Measurements from ENCODE around the gene AQP9. TPM values are rescaled to one million over a fixed set of nuclear protein-coding genes. Genes with fewer than 3 reads are reported as not detected.
A peak's percentile ranks its signal among the peaks of the same experiment; 100 is the strongest.
"Not testable (repeated sequence)": the region's sequence is repeated elsewhere in the genome, so short reads cannot be mapped to it uniquely, and the experiment has no call there.

The AQP9 gene
- total RNA-seq, 2 donors from 2014 or later = 0.56 to 0.90 TPM

DNA sequence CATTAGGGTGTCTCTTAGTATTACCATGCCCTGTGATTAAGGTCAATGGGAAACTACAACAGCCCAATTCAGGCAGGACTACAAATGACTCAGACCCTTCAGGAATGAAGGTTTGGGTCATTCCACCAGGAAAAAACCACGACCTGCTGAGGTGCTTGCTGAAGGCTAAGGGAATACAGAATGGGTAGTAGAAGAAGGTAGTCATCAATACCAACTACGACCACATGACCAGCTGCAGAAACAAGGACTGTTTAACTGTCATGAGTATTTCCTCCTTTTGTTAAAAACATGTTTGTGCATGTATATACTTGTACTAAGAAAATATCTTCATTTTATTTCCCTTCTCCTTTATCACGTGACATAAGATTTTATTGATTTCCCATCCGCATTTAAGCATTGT lies 71.8 kb downstream of the AQP9 start:
- not testable (repeated sequence) for H3K27ac Mint-ChIP-seq, H3K9me3 Mint-ChIP-seq

DNA sequence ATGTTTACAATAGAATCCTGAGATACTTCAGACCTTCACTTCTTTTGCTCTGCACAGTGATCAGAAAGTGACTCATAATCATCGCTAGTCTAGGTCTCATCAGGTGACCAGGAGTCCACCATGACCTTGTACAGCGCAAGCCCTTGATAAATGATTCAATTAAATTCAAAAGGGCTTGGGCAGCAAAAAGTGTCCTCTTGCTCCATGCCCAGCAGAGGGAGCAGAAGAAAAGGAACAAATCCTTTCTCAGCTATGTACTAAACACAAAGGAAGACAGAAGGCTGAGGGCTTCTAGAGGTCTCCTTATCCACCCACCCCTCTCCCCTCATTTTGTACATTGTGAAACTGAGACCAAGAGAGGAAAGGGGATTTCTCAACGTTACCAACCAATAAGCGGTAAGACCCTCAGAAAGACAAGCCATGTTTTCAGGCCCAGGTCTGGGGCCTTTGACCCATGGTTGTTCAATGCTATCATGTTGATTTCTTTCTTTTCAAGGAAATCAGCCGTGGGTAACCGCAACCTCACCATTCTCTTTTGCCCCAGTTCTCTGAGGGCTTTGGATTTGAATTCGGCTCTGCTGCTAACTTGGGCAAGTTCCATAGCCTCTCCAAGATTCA lies 74.8 kb downstream of the AQP9 start:
- H3K36me3 Mint-ChIP-seq = no peaks in the 10 kb centered on the region
- H3K9me3 Mint-ChIP-seq = no peaks in the 10 kb centered on the region
- H3K4me3 Mint-ChIP-seq = no peak overlapping the region
- ATAC-seq (no peak), DNase-seq (ENCODE audit: low spot score) (no peak)
- peaks cover 0 to 8% of the 10 kb centered on the region in 2 donors for H3K4me1 Mint-ChIP-seq (ENCODE audit: low read depth in 2 of 2)
- peaks cover 2 to 6% of the 10 kb centered on the region in 2 donors for H3K27me3 Mint-ChIP-seq
- H3K27ac Mint-ChIP-seq = no peak overlapping the region

More for the DNA sequence above, 71.8 kb downstream of the AQP9 start:
- not testable (repeated sequence) for H3K36me3 Mint-ChIP-seq; DNase-seq (ENCODE audit: low spot score); H3K27me3 Mint-ChIP-seq; H3K4me1 Mint-ChIP-seq (ENCODE audit: low read depth in 2 of 2); ATAC-seq; H3K4me3 Mint-ChIP-seq

DNA sequence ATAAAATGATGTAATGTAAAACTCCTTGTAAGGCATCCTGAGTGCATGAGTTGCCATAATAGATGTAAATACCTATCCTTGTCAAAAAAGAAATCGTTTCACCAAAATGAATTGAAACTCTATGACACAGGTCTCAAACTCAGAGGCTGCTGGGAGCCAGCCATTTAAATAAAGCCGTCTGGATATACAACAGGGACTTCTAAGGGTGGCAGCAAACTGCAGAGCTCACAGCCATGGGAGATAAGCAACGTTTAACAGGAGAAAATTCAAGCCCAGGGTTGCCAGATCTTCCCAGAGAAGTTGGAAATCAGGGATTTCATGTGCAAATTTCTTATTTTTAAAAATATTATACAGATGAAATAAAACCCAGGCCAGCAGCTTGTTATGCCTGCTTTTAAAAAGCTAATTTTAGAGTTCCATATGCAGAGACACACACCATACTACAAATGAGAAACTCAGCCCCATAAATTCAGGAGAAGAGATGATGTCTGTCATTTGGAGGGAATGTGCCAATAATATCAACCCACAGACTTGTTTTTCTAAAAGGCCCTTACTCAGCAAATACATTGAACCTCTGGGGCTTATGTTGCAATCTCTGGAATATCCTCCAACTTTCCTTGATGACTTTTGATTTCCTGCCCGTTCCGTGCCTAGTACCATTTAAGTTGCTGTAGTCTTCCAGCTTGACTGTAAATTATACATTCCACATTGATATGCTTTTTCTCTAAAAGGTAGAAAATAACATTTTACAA lies 75.6 kb downstream of the AQP9 start:
- peaks cover 2 to 6% of the 10 kb centered on the region in 2 donors for H3K27me3 Mint-ChIP-seq
- H3K9me3 Mint-ChIP-seq = no peaks in the 10 kb centered on the region
- ATAC-seq (no peak), DNase-seq (ENCODE audit: low spot score) (no peak)
- no peaks in the 10 kb centered on the region for H3K36me3 Mint-ChIP-seq
- H3K4me1 Mint-ChIP-seq (ENCODE audit: low read depth in 2 of 2) = peaks cover 0 to 6% of the 10 kb centered on the region in 2 donors
- no peak overlapping the region for H3K4me3 Mint-ChIP-seq
- no peak overlapping the region for H3K27ac Mint-ChIP-seq

DNA sequence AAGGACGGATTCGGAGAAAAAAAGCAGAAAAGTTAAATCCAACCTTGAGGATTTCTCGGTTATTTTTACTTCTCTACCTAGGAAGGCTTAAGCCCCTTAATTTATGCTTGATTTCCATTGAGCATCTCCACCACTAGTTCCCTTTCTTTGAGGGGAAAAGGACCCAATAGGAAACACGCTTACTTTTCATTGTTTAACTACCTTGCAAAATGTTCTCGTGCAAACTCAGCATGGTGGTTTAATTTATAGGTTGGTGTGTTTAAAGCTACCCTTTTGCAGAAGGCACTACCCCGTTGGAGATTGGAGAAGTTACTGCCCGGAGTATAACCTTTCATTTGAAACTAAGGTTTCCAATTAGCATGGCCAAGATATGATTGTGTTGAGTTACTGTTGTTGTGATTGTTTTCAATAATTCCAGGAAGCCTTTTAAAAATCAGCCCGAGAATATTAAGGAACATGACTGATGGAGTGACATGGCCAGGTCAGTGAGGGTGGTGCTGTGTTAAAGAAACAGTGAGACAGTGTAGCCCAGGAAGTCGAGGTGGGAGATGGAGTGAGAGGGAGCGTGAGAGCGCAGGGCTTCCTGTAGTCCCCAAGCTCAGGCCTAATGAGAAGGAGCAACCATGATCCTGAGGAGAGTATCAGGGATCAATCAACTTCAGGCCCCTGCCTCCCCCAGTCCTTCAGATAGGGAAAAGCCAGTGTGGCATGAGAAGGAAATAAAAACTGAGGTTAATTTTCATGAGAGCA lies 76.6 kb downstream of the AQP9 start:
- H3K9me3 Mint-ChIP-seq = no peaks in the 10 kb centered on the region
- H3K36me3 Mint-ChIP-seq = no peaks in the 10 kb centered on the region
- no peaks in the 10 kb centered on the region for H3K4me1 Mint-ChIP-seq (ENCODE audit: low read depth in 2 of 2)
- H3K4me3 Mint-ChIP-seq = no peak overlapping the region
- no peak overlapping the region for H3K27ac Mint-ChIP-seq
- DNase-seq (ENCODE audit: low spot score) = no peak
- H3K27me3 Mint-ChIP-seq = peaks cover 2 to 14% of the 10 kb centered on the region in 2 donors
- no peak for ATAC-seq

DNA sequence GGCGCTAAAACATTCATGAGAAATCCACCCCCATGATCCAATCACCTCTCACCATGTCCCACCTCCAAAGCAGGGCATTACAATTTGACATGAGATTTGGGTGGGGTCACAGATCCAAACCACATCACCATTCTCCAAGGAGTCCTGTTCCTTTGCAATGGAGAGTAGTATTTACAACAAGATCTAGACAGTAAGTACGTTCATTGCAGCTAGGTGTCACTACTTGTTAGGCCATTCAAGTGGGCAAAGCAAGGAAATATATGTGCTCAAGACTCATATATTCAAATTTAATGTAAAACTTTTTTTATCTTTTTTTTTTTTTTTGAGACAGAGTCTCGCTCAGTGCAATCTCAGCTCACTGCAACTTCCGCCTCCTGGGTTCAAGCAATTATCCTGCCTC lies 79.3 kb downstream of the AQP9 start:
- Mint-ChIP-seq H3K27me3 (peaks cover 8 to 24% of the 10 kb centered on the region in 2 donors), H3K4me3 (no peak overlapping the region), H3K27ac (no peak overlapping the region), H3K9me3 (no peaks in the 10 kb centered on the region), H3K4me1 (ENCODE audit: low read depth in 2 of 2) (no peaks in the 10 kb centered on the region), H3K36me3 (no peaks in the 10 kb centered on the region)
- no peak for DNase-seq (ENCODE audit: low spot score)
- no peak for ATAC-seq

DNA sequence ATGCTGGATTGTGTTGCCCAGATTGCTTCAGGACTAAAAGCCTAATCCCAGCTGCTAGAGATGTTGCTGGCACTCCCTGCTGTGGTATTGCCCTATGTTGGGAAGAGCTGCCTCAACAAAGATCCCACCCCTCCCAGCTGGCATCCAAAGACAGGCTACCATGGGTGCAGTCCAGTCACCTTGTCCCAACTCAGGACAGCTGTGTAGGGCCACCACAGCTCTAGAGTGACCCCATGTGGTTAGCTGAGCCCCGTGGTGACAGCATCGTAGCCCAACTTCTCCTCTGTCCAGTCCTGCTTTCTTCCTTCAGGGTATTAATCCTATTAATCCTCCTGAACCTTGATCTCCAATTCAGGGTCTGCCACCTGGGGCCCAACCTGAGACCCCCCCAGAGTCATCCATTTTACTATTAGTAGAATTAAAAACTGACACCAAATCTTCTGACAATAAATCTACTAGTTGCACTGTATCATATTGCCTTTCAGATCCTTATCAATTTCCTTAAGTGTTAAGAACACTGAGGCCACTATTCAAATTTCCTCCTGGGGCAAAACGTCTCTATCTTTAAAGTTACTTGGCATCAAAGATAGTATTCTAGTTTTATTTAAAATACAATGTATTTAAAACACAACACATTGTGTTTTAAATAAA lies 83.5 kb downstream of the AQP9 start:
- Mint-ChIP-seq H3K4me3 (no peak overlapping the region), H3K36me3 (no peaks in the 10 kb centered on the region), H3K4me1 (ENCODE audit: low read depth in 2 of 2) (no peaks in the 10 kb centered on the region), H3K27me3 (peaks cover 10 to 26% of the 10 kb centered on the region in 2 donors), H3K9me3 (no peaks in the 10 kb centered on the region), H3K27ac (no peak overlapping the region)
- no peak for DNase-seq (ENCODE audit: low spot score)
- ATAC-seq = peak in 1 of 2 donors; percentile 65

DNA sequence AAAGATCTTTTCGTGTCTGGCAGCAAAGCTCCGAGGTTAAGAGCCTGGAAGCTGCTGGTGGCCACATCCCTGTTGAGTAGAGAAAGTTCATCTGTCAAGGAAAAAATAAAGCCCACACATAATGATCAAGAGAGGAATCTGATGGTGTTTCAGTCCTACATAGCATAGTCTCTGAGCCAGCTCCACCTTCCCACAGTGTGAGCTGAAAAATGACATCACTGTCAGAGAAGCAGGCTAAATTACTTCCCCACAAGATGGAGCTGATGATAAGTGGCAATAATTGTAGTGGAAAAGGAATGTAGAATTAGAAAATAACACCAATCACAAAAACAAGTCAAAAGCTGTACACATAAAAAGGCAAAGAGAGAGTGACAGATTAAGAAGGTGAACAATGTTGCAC lies 84.5 kb downstream of the AQP9 start:
- Mint-ChIP-seq H3K27me3 (peaks cover 9 to 20% of the 10 kb centered on the region in 2 donors), H3K36me3 (no peaks in the 10 kb centered on the region), H3K9me3 (no peaks in the 10 kb centered on the region), H3K4me3 (no peak overlapping the region), H3K4me1 (ENCODE audit: low read depth in 2 of 2) (no peaks in the 10 kb centered on the region), H3K27ac (no peak overlapping the region)
- DNase-seq (ENCODE audit: low spot score) (no peak), ATAC-seq (no peak)

DNA sequence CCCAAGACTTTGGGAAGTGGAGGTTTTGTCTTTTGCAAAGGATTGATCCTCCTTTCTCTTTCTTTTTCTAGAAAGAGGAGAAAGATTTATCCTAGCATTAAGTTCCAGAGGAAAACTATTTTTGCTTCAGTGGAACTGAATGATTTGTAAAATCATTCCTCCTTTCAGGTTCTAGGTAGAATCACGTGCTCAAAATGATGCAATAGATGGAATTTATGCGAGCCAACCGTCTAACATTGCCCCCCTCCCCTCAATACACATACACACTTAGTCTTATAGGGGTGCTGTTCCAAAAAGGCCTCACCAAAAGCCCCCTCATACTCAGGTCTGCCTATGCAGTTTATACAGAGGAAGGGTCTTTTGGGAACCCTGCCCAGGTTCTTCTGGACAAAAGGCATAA lies 85.3 kb downstream of the AQP9 start:
- Mint-ChIP-seq H3K4me3 (no peak overlapping the region), H3K4me1 (ENCODE audit: low read depth in 2 of 2) (peaks cover 0 to under 1% of the 10 kb centered on the region in 2 donors), H3K36me3 (no peaks in the 10 kb centered on the region), H3K27me3 (peaks cover 9 to 20% of the 10 kb centered on the region in 2 donors), H3K27ac (no peak overlapping the region), H3K9me3 (no peaks in the 10 kb centered on the region)
- DNase-seq (ENCODE audit: low spot score) (no peak), ATAC-seq (no peak)

DNA sequence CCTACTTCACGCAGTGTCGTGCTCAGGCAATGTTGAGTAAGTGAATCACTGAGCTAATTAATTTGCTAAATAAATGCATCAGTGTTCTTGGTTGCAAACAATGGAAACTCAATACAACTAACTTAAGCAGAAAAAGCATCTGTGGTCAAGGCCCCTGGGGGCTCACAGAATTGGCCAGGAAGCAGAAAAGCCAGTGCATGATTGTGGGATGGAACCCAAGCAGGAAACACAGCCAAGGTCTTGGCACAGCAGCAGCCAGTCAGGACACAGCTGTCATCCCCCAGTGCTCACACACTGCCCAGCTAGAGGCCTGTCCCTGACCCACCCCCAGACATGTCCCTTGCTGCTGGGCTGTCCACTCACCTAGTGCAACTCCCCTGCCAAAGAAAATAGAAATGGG lies 85.9 kb downstream of the AQP9 start:
- ATAC-seq (peak in 1 of 2 donors; percentile 38), DNase-seq (ENCODE audit: low spot score) (no peak)
- H3K4me1 Mint-ChIP-seq (ENCODE audit: low read depth in 2 of 2) = peaks cover 3 to 4% of the 10 kb centered on the region in 2 donors
- no peaks in the 10 kb centered on the region for H3K36me3 Mint-ChIP-seq
- no peak overlapping the region for H3K4me3 Mint-ChIP-seq
- peaks cover 9 to 19% of the 10 kb centered on the region in 2 donors for H3K27me3 Mint-ChIP-seq
- no peak overlapping the region for H3K27ac Mint-ChIP-seq
- H3K9me3 Mint-ChIP-seq = no peaks in the 10 kb centered on the region

DNA sequence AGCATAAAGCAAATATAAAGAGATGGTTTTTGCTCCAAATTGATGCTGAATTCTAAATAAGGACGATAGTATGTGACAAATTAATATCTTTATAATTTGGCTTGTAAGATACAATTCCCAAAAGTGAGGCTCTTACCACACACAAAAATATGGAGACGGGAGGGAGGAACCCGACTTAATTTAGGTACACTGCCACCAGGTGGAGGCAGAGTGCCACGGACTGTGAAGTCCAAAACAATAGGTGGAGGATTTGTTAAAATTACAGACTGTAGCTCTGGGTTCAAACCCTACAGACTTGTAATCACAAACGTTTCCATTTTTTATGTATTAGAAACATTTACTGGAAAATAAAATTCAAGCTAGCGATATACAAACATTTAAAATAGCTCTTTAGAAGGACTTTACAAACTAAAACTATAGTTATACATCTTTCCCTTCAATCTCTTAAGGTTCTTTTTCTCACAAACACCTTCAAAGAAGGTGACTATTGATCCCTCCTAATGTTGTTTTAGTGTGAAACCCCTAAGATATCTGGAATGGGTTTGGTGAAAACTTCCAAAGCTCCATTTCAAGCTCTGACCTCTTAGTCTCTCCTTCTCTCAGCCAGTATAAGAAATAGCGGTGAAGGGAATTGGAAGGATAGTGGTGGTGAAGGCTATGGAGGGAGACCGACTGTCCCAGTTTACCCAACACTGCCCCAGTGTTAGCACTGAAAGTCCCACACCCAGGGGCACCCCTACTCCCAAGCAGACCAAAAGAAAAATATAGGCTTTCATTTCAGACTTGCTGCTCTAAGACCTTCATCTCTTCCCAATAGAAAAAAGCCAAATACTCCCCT lies 89.7 kb downstream of the AQP9 start:
- H3K36me3 Mint-ChIP-seq = no peaks in the 10 kb centered on the region
- no peak overlapping the region for H3K4me3 Mint-ChIP-seq
- H3K27ac Mint-ChIP-seq = no peak overlapping the region
- peaks cover 3 to 4% of the 10 kb centered on the region in 2 donors for H3K4me1 Mint-ChIP-seq (ENCODE audit: low read depth in 2 of 2)
- no peak for ATAC-seq
- H3K27me3 Mint-ChIP-seq = peaks cover 9 to 19% of the 10 kb centered on the region in 2 donors
- no peak for DNase-seq (ENCODE audit: low spot score)
- no peaks in the 10 kb centered on the region for H3K9me3 Mint-ChIP-seq

DNA sequence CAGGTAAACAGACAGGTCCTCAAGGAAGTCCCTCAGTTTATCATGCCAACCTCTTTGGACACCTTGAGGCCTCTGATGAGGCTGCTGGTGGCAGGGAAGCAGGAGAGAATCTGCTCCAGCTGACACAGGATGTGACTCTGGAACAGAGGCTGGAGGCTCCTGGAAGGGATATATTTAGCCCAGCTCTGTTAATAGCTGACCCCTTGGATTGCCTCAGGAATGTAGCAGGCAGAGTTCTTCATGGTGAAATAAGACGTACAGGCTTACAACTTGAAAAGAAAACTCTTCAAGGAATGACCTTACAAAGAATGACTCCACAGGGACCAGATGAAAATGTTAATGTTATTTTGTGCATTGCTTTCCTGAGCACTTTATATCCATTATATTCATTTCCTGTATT lies 90.5 kb downstream of the AQP9 start:
- H3K4me1 Mint-ChIP-seq (ENCODE audit: low read depth in 2 of 2) = peaks cover 3 to 4% of the 10 kb centered on the region in 2 donors
- H3K36me3 Mint-ChIP-seq = no peaks in the 10 kb centered on the region
- H3K4me3 Mint-ChIP-seq = no peak overlapping the region
- H3K9me3 Mint-ChIP-seq = no peaks in the 10 kb centered on the region
- ATAC-seq (no peak), DNase-seq (ENCODE audit: low spot score) (no peak)
- H3K27me3 Mint-ChIP-seq = peaks cover 9 to 19% of the 10 kb centered on the region in 2 donors
- H3K27ac Mint-ChIP-seq = no peak overlapping the region

DNA sequence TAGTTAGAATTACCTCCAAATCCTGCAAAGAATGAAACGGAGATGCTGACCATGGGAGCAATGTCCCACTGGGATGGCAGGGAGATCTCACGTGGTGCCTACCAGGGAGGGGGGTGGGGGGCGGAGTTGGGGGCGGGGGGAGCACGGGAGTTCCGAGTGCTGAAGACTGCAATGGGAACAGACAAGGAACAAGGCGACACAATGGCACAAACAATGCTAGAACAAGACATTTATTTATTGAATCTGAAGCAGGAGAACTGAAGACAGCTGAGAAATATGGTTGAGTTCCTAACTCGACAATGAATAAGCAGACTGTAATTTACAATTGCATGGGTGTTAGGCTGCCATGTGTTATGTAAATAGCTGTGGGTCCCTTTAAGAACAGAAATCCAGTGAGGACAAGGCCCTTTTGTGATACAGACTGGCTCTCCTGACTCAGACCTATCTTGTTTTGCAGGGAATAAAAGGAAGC lies 91.2 kb downstream of the AQP9 start:
- Mint-ChIP-seq H3K4me3 (no peak overlapping the region), H3K36me3 (no peaks in the 10 kb centered on the region), H3K27ac (no peak overlapping the region), H3K4me1 (ENCODE audit: low read depth in 2 of 2) (peaks cover 3 to 4% of the 10 kb centered on the region in 2 donors), H3K9me3 (no peaks in the 10 kb centered on the region), H3K27me3 (peaks cover 13 to 19% of the 10 kb centered on the region in 2 donors)
- ATAC-seq (no peak), DNase-seq (ENCODE audit: low spot score) (no peak)
